Measurements from ENCODE around the gene TSHB. TPM values are rescaled to one million over a fixed set of nuclear protein-coding genes. Genes with fewer than 3 reads are reported as not detected.

The TSHB gene
- total and polyA plus RNA-seq, 8 donors: not detected

DNA sequence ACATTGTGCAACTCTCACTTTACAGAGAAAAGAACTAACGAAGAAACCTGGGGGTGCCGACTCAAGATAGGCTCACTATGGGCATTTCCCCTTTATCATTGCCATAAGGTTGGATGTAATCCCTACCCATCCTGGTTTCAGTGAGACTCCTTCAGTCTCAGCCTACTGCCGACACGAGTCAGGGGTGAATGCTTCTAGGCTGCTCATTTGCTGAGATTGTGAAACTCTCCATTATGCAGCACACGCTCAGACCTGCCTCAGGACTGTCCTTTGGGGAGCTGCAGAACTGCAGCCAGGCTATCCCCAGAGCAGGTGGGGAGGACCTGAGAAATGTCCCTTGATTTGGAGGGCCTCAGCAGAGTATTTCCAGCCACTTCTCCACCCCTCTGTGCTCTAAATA lies 22.2 kb downstream of the TSHB start:
- Histone ChIP-seq H3K27ac (peak overlapping the region in 1 of 5 donors; percentile 1), H3K27me3 (no peaks in the 10 kb centered on the region), H3K9me3 (no peaks in the 10 kb centered on the region), H3K4me3 (no peak overlapping the region), H3K4me1 (peaks cover 0 to 5% (median 2%) of the 10 kb centered on the region in 4 donors), H3K36me3 (peaks cover 0 to 11% (median 0%) of the 10 kb centered on the region in 4 donors)
- intact Hi-C loops (cut with DNase I; ENCODE audit: low total_unique reads): no loop called here
- WGBS, 5 donors: 72 to 85% (median 77%) methylated on average over 5 of the region's 5 CpGs
- DNase-seq: no peak
- no peak for TF ChIP-seq EP300 (IDR thresholded peaks at IDR 0.05)
- no peak for TF ChIP-seq POLR2AphosphoS5 (IDR thresholded peaks at IDR 0.05)
- TF ChIP-seq, protein P1, sequence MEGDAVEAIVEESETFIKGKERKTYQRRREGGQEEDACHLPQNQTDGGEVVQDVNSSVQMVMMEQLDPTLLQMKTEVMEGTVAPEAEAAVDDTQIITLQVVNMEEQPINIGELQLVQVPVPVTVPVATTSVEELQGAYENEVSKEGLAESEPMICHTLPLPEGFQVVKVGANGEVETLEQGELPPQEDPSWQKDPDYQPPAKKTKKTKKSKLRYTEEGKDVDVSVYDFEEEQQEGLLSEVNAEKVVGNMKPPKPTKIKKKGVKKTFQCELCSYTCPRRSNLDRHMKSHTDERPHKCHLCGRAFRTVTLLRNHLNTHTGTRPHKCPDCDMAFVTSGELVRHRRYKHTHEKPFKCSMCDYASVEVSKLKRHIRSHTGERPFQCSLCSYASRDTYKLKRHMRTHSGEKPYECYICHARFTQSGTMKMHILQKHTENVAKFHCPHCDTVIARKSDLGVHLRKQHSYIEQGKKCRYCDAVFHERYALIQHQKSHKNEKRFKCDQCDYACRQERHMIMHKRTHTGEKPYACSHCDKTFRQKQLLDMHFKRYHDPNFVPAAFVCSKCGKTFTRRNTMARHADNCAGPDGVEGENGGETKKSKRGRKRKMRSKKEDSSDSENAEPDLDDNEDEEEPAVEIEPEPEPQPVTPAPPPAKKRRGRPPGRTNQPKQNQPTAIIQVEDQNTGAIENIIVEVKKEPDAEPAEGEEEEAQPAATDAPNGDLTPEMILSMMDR (IDR thresholded peaks at IDR 0.05): no peak
- no peak for TF ChIP-seq POLR2A (IDR thresholded peaks at IDR 0.05)

- peak; percentile 77 to 78 for DNase-seq
- 36 to 44% (median 39%) methylated on average over 9 of the region's 9 CpGs for WGBS, 5 donors
- H3K9me3 ChIP-seq: no peaks in the 10 kb centered on the region
These were observed 22.9 kb downstream of the TSHB start for GRCh38 chr1:115052454-115053083.

GRCh38 chr1:115056395-115056798 lies 26.8 kb downstream of the TSHB start:
- Histone ChIP-seq H3K4me3 (peak overlapping the region in 1 of 4 donors; percentile 13), H3K36me3 (peaks cover 0 to 6% (median 0%) of the 10 kb centered on the region in 4 donors), H3K4me1 (peaks cover 0 to 7% (median 3%) of the 10 kb centered on the region in 4 donors), H3K9me3 (no peaks in the 10 kb centered on the region), H3K27me3 (no peaks in the 10 kb centered on the region), H3K27ac (peak overlapping the region; percentile 37 to 77 (median 71))
- intact Hi-C loops (cut with DNase I; ENCODE audit: low total_unique reads): no loop called here
- 59 to 77% (median 62%) methylated on average over 9 of the region's 9 CpGs for whole genome bisulfite sequencing, 5 donors
- DNase-seq: peak in 1 of 2 donors; percentile 68
- TF ChIP-seq POLR2A (IDR thresholded peaks at IDR 0.05) (no peak), EP300 (IDR thresholded peaks at IDR 0.05) (peak; percentile 70), POLR2AphosphoS5 (IDR thresholded peaks at IDR 0.05) (peak; percentile 37 to 74 (median 68))
- TF ChIP-seq, protein P1 (IDR thresholded peaks at IDR 0.05): no peak

More at GRCh38 chr1:115052454-115053083, 22.9 kb downstream of the TSHB start:
- Histone ChIP-seq H3K27ac (peak overlapping the region in 1 of 5 donors; percentile 1), H3K4me1 (peaks cover 0 to 6% (median 2%) of the 10 kb centered on the region in 4 donors), H3K36me3 (peaks cover 0 to 10% (median 0%) of the 10 kb centered on the region in 4 donors), H3K4me3 (no peak overlapping the region), H3K27me3 (no peaks in the 10 kb centered on the region)
- no peak for TF ChIP-seq POLR2A (IDR thresholded peaks at IDR 0.05)
- TF ChIP-seq, protein P1 (IDR thresholded peaks at IDR 0.05): peak in 5 of 7 experiments; percentile 55 to 85 (median 74)
- intact Hi-C loops (cut with DNase I; ENCODE audit: low total_unique reads): no loop called here

- intact Hi-C loops (cut with DNase I; ENCODE audit: low total_unique reads): no loop called here
- WGBS, 5 donors: 72 to 76% (median 74%) methylated on average over 5 to 6 of the region's 6 CpGs
- H3K36me3 ChIP-seq: peaks cover 0 to 6% (median 0%) of the 10 kb centered on the region in 4 donors
- no peaks in the 10 kb centered on the region for H3K9me3 ChIP-seq
- DNase-seq: no peak
- no peaks in the 10 kb centered on the region for H3K27me3 ChIP-seq
- peaks cover 0 to 19% (median 15%) of the 10 kb centered on the region in 4 donors for H3K4me1 ChIP-seq
- peak overlapping the region in 4 of 5 donors; percentile 63 to 77 (median 72) for H3K27ac ChIP-seq
- H3K4me3 ChIP-seq: no peak overlapping the region
- no peak for TF ChIP-seq POLR2AphosphoS5 (IDR thresholded peaks at IDR 0.05)
- TF ChIP-seq POLR2A (IDR thresholded peaks at IDR 0.05): no peak
- TF ChIP-seq, protein P1 (IDR thresholded peaks at IDR 0.05): no peak
- TF ChIP-seq EP300 (IDR thresholded peaks at IDR 0.05): no peak
These were observed 28.1 kb downstream of the TSHB start for GRCh38 chr1:115057661-115058254.
